Bone marrow (tissue), 2 donors: Measurements from ENCODE around the gene FANCI.
"Not testable (repeated sequence)": the region's sequence is repeated elsewhere in the genome, so short reads cannot be mapped to it uniquely, and the experiment has no call there.

Source experiments
- DNase-seq, 2 donors: peaks; one replicate each; lab custom pipeline; 2025; lab: John Stamatoyannopoulos, UW

The FANCI gene

GRCh38 chr15:89225588-89225987 is 18.2 kb upstream of the FANCI start:
- DNase-seq = no peak

GRCh38 chr15:89226359-89227221 is 17.2 kb upstream of the FANCI start:
- DNase-seq = no peak

- no peak for DNase-seq
These were observed 16.4 kb upstream of the FANCI start for GRCh38 chr15:89227425-89227824.

- DNase-seq = no peak
These were observed 13.5 kb upstream of the FANCI start for GRCh38 chr15:89230277-89230676.

GRCh38 chr15:89231832-89232231 is 11.9 kb upstream of the FANCI start:
- no peak for DNase-seq

GRCh38 chr15:89239883-89240810 is 3.6 kb upstream of the FANCI start:
- DNase-seq = not testable (repeated sequence)

GRCh38 chr15:89243046-89243690 is 611 bp upstream of the FANCI start:
- DNase-seq = no peak

- no peak for DNase-seq
These were observed 760 bp downstream of the FANCI start for GRCh38 chr15:89244574-89244903.

GRCh38 chr15:89247446-89247845 is 3.7 kb downstream of the FANCI start:
- DNase-seq = no peak

GRCh38 chr15:89248584-89248983 is 4.8 kb downstream of the FANCI start:
- DNase-seq = no peak

- not testable (repeated sequence) for DNase-seq
These were observed 6.4 kb downstream of the FANCI start for GRCh38 chr15:89250142-89250541.

- DNase-seq = not testable (repeated sequence)
These were observed 33.5 kb downstream of the FANCI start for GRCh38 chr15:89277281-89277680.

GRCh38 chr15:89278307-89278706 is 34.5 kb downstream of the FANCI start:
- no peak for DNase-seq

- DNase-seq = no peak
These were observed 38.9 kb downstream of the FANCI start for GRCh38 chr15:89282631-89283030.

- DNase-seq = no peak
These were observed 39.4 kb downstream of the FANCI start for GRCh38 chr15:89283201-89283600.

GRCh38 chr15:89291934-89292438 is 48.2 kb downstream of the FANCI start:
- no peak for DNase-seq

- DNase-seq = no peak
These were observed 49.2 kb downstream of the FANCI start for GRCh38 chr15:89293012-89293411.

- DNase-seq = no peak
These were observed 56.1 kb downstream of the FANCI start for GRCh38 chr15:89299896-89300295.

- DNase-seq = no peak
These were observed 57.7 kb downstream of the FANCI start for GRCh38 chr15:89301304-89302089.

GRCh38 chr15:89303986-89304385 is 60.2 kb downstream of the FANCI start:
- DNase-seq = no peak

- DNase-seq = no peak
These were observed 61.6 kb downstream of the FANCI start for GRCh38 chr15:89305395-89305794.
